Progenitor cell of endocrine pancreas (in vitro differentiated cells): ENCODE results near the gene SEMA3D. TPM values are rescaled to one million over a fixed set of nuclear protein-coding genes. Genes with fewer than 3 reads are reported as not detected.

Source experiments
- DNase-seq: peaks from one replicate; pipeline ENCODE4 v3.0.0; 2021; ENCODE audit warnings: low spot score; ENCODE audit not compliant: unreplicated experiment
- H3K27ac Mint-ChIP-seq: 2 replicates; pipeline ENCODE4 v1.8.0; 2021; ENCODE audit warnings: mild to moderate bottlenecking, moderate library complexity, mixed read lengths
- H3K27me3 Mint-ChIP-seq: 2 replicates; pipeline ENCODE4 v1.8.0; 2021; ENCODE audit warnings: mixed read lengths
- H3K36me3 Mint-ChIP-seq: 2 replicates; pipeline ENCODE4 v1.8.0; 2022; ENCODE audit warnings: mixed read lengths; ENCODE audit not compliant: insufficient read depth
- H3K4me1 Mint-ChIP-seq: 2 replicates; pipeline ENCODE4 v1.8.0; 2021; ENCODE audit warnings: low read depth, mixed read lengths
- H3K4me3 Mint-ChIP-seq: 2 replicates; pipeline ENCODE4 v1.8.0; 2021; ENCODE audit warnings: low read depth, mild to moderate bottlenecking, moderate library complexity, mixed read lengths
- H3K9me3 Mint-ChIP-seq: 2 replicates; pipeline ENCODE4 v1.8.0; 2021; ENCODE audit warnings: low read depth, mixed read lengths
- CTCF ChIP-seq: fragments of 200-600 bp; sonication (generic); IDR thresholded peaks from one replicate; pipeline ENCODE4 v1.5.0; 2021; ENCODE audit warnings: antibody characterized with exemption, mild to moderate bottlenecking; ENCODE audit not compliant: unreplicated experiment
- total RNA-seq: library from RNA; stranded (reverse); gene quantifications from 2 replicates; pipeline ENCODE4 v1.2.1, GENCODE V29; 2021

Gene SEMA3D
- total RNA-seq, 1 donor from 2014 or later = 27.9 TPM

- no peaks in the 10 kb centered on the region for H3K27me3 Mint-ChIP-seq
- H3K27ac Mint-ChIP-seq = no peak overlapping the region
- no peak for DNase-seq
- no peak for TF ChIP-seq CTCF
- H3K4me3 Mint-ChIP-seq = no peak overlapping the region
- H3K36me3 Mint-ChIP-seq = no peaks in the 10 kb centered on the region
- no peaks in the 10 kb centered on the region for H3K9me3 Mint-ChIP-seq
- no peaks in the 10 kb centered on the region for H3K4me1 Mint-ChIP-seq
Observed at GRCh38 chr7:85125176-85125575, 61.7 kb downstream of the SEMA3D start.

DNA sequence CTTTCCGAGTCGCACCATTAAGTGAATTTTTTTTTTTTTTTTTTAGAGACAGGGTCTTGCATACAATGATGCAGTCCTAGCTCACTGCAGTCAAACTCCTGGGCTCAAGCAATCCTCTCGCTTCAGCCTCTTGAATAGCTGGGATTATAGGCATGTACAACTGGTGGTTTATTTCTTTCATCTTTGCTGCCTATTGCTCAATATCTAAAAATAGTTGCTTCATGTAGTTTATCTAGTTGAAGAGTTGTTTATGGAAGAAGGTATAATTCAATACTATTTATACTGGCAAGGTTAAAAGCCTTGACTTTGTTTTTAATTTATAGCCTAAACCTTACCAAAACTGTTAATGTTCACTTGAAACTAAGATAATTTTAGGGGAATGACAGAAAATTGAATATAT lies 66.9 kb downstream of the SEMA3D start:
- no peak overlapping the region for H3K27ac Mint-ChIP-seq
- no peak overlapping the region for H3K4me3 Mint-ChIP-seq
- peaks cover 13% of the 10 kb centered on the region for H3K36me3 Mint-ChIP-seq
- peaks cover 3% of the 10 kb centered on the region for H3K9me3 Mint-ChIP-seq
- no peaks in the 10 kb centered on the region for H3K27me3 Mint-ChIP-seq
- no peak for TF ChIP-seq CTCF
- H3K4me1 Mint-ChIP-seq = no peaks in the 10 kb centered on the region
- no peak for DNase-seq

DNA sequence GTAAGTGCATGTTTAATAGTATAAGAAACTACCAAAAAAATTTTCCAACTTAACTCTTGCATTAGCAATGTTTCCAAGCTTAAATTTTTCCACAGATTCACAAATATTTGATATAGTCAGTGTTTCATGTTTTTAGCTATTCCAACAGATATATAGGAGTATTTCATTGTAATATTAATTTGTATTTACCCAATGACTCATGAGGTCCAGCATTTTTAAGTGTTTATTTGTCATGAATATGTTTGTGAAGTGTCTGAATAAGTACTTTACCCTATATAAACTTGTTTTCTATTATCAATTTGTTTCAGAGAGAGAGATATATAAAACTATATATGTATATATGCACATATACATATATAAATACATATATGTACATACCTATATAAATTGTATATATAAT lies 71.0 kb downstream of the SEMA3D start:
- peaks cover 3% of the 10 kb centered on the region for H3K9me3 Mint-ChIP-seq
- no peak for DNase-seq
- peaks cover 15% of the 10 kb centered on the region for H3K36me3 Mint-ChIP-seq
- H3K27me3 Mint-ChIP-seq = no peaks in the 10 kb centered on the region
- no peak overlapping the region for H3K4me3 Mint-ChIP-seq
- no peaks in the 10 kb centered on the region for H3K4me1 Mint-ChIP-seq
- no peak for TF ChIP-seq CTCF
- no peak overlapping the region for H3K27ac Mint-ChIP-seq

DNA sequence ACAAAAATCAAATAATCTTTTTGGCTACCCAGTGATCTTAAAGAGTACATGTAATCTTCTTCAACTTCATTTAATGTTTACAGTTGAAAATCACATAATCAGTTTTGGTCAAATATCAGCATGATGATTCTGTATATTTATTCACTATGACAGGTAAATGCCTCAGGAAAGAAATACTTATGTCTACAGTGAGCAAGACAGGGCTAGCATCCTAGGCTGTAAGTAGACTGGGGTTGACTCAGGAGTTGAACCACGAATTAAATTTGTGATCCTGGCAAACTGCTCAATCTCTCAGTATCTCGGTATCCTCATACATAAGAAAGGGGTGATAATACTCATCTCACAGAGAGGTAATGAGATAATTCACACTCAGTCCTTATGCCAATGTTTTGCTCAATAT lies 71.8 kb downstream of the SEMA3D start:
- Mint-ChIP-seq H3K4me3 (no peak overlapping the region), H3K36me3 (peaks cover 15% of the 10 kb centered on the region), H3K9me3 (peaks cover 3% of the 10 kb centered on the region), H3K27me3 (no peaks in the 10 kb centered on the region), H3K27ac (no peak overlapping the region), H3K4me1 (no peaks in the 10 kb centered on the region)
- no peak for TF ChIP-seq CTCF
- DNase-seq = no peak

DNA sequence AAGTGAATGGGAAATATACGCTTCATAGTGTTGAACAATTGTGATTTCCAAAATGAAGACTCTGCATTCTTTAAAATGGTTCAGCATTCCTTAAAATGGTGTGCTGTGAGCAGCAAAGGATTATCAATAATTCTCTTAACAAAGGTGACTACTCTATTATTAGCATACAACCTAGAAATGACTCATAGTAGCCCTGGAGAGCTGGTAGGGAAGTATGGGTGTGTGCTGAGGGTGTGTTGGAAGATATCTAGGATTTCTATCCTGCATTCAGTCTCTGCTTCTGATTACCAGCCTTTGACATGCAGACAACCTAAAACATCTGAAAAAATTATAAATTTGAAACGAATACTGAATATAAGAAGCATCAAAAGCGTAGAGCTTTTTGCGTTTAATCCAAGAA lies 72.5 kb downstream of the SEMA3D start:
- H3K27me3 Mint-ChIP-seq = no peaks in the 10 kb centered on the region
- H3K4me1 Mint-ChIP-seq = no peaks in the 10 kb centered on the region
- H3K36me3 Mint-ChIP-seq = peaks cover 10% of the 10 kb centered on the region
- H3K27ac Mint-ChIP-seq = no peak overlapping the region
- no peak for TF ChIP-seq CTCF
- H3K9me3 Mint-ChIP-seq = peaks cover 2% of the 10 kb centered on the region
- no peak for DNase-seq
- no peak overlapping the region for H3K4me3 Mint-ChIP-seq
